GM20431 (cell line): ENCODE measurements around the gene NTF3.

Source experiments
- in situ Hi-C: fragments of 300-500 bp; cut with MseI, MboI; formaldehyde crosslinking; loops from one replicate; pipeline ENCODE4 v1.15.0; 2020; ENCODE audit warnings: low sequenced_read_pairs; ENCODE audit not compliant: unreplicated experiment

NTF3 gene

DNA sequence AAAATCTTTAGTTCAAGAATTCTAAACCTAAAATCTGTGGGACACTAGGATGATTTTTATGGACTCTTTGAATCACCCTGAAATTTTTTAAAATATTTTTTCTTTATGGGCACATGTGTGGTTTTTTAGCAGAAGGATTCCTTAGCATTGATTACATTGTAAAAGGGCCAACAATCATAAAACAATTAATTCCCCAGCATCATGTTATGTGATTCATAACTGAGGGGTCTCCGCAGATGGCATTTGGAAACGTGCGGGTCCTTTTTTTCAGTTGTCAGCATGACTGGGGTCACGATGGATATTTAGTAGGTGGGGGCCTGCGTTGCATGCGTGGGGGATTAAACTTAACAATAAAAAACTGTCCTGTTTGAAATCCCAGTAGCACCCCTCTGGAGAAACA, 52.5 kb downstream of the NTF3 start:
- in situ Hi-C loops = no loop called here

DNA sequence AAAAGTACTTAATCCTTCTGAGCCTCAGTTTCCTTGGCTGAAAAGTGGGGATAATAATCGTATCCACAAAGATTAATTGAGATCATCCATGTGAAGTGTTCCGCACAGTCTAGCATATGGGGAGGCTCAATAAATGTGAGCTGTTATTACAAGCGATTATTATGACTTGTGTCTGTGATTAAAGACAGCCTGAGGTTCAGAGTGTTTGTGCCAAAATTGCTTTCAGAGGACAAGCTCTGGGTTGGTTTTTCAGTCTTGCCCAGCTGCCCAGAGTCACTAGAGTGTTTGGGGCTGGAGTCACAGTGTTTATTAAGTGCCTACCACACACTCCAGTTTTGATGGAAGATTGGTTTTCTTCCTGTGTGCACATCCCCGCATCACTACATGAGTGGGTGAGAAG, 53.5 kb downstream of the NTF3 start:
- in situ Hi-C loops = no loop called here

DNA sequence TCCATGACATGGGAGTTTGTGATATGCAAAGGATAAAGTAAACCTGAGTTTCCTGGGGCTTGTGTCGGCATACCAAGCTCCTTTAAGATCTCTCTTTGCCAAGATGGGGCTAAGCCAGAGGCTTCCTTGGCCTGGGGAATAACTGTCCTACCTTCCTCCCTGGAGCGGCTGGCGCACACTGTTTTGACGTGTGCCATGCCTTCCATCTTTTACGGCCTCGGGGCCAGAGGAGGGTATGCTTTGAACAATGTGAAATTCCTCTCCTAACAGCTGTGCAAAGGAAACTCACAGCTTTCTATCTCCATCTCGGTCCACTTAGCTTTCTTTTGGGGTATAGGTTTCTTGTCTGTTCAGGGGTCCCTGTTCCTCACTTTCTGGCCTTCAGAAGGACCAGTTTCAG, 55.2 kb downstream of the NTF3 start:
- in situ Hi-C loops = no loop called here

DNA sequence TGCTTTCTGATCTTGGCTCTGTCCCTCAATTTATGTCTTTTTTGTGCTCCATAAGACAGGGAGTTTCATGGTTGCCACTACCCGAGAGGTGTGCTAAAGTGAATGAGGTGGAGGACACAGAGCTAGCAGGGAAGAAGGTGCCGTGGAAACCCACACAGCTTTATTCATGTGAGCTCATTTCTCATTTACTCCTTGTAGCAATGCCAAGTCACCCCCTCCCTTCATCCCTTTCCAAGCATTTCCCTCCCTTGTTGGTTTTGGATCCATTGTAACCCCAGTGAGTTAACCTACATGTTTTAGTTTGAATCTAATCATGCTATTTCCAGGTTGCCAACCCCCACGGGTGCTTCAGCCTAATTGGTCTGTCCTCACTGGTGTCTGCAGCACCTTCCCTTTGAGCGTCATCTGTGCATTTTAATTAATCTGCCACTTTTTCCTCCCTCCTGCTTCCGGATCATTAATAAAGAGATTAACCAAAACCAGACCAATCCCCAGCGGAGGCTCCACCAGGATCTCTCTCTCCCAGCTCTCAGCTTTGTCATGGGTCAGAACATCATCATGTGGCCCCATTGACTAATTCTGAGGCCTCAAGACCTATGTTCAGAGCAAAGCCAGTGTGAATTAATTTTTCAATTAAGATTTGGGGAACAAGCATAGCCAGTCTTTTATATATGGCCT, 56.2 kb downstream of the NTF3 start:
- in situ Hi-C loops = no loop called here

DNA sequence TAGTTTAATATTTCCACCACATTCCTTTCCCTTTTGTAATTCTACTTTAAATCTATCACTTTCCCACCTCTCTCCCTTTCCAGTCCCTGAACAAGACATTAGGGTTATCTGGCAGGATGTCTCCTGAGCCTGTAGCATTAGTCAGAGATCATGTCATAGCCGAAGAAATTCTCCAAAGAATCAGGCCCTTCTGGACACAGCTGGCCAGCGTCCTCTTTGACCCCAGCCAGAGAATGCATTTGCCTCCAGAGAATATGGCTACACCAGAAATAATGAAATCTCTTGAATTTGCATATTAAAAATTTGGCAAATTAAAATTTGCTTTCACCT, 56.7 kb downstream of the NTF3 start:
- in situ Hi-C loops = no loop called here

DNA sequence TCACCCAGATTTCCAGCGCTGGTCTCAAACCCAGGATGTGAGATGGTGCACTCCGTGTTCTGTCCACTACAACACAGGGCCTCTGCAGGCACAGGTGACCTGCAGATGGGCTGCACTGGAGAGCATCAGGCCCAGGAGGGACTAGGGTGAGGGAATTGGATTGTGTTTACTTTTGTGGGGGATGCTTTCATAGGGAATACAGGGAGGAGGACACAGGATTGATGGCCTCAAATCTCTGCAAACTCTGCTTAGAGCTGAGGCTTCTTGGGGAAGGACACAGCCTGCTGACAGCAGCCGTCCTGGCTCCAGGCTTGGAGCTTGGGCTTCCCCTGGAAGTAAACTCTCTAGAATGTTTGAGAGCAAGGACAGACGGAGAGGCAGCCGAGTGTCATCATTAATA, 57.1 kb downstream of the NTF3 start:
- in situ Hi-C loops = no loop called here

DNA sequence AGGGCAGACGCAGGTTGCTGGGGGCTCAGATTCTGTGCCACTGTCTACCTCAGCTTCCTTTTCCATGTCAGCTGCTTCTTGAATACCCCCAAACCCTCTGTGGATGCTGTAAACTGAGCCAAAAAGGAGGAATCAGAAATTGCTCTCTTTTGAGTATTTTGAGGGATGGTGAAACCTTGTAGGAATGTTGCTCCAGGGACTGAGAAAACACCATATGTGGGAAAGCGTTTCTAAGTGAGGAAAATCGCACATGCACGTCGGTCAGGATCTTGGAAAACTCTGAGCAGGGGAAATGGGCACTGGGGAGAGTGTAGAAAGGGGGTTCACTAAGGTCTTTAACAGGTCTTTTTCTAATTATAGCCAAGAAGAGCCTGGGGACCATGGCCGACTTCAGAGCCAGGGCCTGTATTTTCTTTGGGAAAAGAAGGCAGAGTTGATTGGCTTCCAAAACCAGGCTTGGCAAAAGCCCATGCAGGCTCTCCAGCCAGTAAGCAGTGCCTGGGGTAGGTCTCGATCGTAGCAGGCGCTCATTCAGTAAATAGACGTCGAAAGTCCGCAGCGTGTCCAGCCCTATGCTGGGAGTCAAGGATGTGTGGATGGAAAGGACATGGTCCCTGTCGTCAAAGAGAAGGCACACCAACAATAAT, 58.0 kb downstream of the NTF3 start:
- in situ Hi-C loops = no loop called here

DNA sequence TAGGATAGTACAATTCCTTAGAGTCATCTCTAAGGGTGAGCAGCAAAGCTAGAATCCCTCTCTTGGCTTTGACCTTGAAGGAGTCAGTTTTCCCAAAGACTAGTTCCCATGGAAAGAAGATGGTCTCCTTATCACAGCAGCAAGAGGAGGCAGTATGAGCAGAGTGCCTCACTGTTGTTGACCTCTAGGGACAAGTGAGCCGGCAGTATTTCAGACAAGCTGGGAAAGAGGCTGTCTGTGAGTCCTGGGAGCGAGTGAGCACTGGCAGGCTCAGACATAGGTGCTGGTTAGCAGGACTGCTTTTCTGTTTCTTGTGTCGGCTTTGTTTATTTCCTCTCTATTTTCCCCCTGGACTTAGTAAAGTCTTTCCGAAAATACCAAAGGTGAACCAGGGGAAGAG, 60.7 kb downstream of the NTF3 start:
- in situ Hi-C loops = no loop called here

DNA sequence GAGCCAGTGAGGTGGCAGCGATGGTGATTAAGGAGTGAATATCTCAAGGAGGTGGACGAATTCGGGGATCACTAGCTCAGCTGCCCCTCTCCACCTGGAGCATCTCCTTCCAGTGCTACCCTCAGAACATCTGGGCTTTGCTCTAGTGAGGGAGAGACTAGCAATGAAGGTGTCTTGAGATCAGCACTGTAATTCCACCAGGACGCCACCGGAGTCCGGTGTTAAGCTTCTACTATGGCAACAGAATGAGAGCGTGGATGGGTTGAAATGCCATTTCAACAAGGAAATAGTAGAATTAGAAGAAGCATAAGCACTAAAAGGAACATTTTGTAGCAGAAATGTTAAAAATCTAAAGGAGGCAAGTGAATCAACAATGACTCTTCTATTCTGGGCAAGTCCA, 61.1 kb downstream of the NTF3 start:
- in situ Hi-C loops = no loop called here

DNA sequence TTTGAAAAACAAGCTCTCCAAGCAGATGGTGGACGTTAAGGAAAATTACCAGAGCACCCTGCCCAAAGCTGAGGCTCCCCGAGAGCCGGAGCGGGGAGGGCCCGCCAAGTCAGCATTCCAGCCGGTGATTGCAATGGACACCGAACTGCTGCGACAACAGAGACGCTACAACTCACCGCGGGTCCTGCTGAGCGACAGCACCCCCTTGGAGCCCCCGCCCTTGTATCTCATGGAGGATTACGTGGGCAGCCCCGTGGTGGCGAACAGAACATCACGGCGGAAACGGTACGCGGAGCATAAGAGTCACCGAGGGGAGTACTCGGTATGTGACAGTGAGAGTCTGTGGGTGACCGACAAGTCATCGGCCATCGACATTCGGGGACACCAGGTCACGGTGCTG, 62.4 kb downstream of the NTF3 start:
- in situ Hi-C loops = no loop called here

DNA sequence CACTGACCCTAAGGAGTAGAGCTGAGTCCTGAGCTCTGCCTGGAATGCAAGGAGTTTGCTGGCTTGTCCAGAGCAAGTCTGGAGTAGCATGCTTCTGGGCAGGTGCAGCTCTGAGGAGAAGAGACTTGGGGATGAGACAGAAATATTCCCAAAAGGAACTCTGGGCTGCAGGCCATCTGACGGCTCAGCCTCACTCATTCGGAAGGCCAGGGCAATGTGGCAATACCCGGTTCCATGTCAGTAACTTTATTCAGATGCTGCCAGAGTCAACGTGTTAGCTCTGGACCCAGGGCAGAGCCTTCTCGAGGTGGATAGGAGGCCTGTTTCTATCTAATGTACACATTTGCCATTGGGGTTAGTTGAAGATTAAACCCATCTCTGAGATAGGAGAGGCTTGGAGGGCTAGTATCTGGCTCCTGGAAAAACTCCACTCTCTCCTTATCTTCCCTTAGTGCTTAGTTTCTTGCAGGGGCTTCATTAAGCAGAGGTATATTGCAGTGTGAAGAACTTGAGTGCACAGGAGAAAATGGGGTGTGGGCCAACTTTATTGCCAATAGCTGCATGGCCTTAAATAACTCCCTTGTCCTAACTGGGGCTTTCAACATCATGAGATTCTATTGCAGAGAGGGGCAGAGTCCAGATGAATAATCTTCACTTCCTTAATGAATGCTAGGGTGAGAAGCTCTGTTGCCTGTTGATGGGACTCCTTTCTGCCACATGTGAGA, 65.6 kb downstream of the NTF3 start:
- in situ Hi-C loops = no loop called here

DNA sequence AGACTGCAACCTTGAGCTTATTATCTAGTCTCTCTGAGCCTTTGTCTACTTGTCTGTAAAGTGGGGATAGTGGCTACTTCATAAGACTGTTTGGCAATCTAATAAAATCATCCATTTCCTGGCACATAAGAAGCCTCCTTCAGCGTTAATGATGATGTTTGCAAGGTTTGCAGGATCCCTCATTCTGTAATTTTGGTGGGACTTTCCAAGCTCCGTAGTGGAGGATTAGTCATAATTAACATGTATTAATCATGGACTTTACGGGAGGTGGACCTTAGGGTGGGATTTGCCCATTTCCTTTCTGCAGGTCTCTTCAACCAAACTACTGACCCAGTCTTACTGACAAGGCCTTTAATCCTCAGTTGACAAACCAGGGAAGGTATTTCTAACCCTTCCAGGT, 66.2 kb downstream of the NTF3 start:
- in situ Hi-C loops = no loop called here

DNA sequence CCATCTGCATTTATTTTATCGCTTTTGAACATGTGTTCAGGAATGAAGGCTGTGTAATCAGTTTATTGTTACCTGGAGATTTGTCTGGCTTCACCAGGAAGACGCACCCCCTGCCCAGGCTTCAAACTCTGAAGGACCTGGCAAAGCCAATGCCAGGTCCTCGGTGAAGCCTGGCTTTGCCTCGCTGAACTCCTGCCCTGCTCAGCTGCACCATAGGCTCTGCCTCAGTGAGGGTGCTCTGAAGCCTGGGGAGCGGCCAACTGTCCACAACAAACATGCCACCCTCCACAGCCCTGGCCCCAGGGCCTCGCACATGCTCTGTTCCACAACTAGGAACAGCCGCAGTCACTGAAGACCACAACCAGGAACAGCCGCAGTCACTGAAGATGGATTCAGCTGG, 66.9 kb downstream of the NTF3 start:
- in situ Hi-C loops = no loop called here

DNA sequence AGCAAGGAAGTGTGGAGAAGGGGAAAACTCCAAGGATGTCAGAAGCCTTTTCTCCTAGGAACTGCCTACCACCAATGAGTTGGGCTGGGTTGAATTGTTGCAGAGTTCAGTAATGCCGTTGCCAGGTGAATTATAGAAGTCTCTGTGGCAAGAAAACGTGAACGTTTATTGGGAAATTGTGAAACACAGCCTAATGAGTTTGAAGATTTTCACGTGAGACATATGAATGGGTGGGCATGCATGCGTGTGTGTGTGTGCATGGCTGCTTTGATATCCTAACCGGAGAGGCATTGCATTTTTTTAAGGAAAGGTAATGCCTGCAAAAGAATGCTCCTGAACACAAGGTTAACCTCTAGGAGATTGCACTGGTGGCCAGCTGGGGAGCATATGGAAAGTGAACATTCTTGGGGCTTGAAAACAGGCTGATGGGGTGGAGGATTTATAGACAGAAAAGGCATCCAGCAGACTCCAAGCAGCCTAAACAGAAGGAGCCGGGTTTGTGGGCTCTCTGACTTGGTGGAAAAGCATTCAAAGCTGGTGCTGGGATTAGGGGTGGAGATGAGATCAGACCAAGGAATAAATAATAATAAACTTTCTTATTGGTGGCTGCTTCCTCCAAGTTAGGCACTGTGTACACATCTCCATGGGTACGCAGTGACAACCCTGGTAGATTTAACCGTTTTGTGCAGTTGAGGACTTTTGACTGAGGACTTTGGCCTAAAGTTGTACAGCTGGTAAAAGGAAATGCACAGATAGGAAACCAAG, 67.8 kb downstream of the NTF3 start:
- in situ Hi-C loops = no loop called here

DNA sequence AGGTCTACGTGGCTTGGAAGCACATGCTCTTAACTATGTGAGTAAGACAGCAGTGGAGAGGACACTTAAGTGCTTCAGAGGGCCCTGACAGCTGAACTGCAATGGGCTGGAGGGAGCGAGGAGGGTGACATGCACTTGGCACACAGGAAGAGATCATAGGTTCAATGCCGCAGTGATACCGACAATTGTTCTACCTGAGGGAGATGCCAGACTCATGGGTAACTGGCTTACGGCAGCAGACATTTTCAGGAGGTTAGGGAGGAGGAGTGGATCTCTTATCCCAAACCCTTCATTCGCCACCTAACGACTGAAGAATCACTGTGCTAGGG, 68.4 kb downstream of the NTF3 start:
- in situ Hi-C loops = no loop called here

DNA sequence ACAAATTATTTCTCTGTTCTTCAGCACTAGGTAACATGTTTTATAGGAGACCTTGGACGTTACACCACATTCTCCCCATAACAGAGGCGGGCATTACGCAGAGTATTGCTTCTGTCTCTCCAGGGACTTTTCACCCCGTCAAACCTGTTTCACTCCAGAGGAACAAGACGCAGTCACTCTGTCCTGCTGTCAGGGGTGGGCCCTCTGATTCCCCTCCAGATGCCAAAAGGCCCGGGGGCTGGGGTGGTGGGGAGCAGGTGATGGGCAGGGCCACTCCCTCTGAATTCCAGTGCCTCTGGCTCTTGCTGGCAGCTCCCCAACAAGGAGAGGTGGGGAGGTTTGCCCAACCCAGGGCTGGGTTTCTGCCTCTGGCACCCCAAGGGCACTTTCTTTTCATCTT, 71.9 kb downstream of the NTF3 start:
- in situ Hi-C loops = no loop called here

DNA sequence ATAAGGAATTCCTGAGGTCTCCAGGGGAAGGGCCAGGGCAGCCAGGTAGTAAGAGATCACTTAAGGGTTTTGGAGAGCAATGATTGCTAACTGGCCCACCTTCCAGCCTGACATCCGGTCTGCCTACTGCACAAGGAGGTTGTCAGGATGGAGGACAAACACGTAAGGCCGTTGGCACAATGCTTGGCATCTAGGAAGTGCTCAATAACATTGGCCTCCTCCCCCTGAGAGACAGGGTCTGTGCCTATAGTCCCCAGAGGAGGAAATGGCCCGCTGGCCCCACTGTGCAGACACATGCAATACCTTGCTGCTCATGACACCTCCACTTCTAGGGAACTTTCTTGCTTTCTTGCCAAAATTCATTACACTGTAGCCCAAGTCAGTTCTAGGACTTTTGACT, 73.2 kb downstream of the NTF3 start:
- in situ Hi-C loops = no loop called here

DNA sequence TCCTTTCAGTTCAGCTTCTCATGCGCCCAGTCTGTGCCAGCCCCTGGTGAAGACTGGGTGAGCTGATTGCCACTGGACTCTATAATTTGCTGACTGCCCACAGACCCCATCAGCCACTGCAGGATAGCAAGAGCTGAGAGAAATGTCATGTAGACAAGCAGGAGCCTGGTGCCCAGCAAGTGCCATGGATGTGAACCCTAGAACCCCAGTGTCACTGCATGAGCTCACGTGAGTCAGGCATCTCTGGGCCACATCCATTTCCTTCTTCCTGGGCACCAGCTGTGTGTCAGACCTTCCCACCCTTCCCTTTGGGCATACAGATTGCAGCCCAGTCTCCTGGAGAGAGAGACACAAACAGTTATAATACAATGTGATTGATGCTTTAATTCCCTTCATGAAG, 73.8 kb downstream of the NTF3 start:
- in situ Hi-C loops = no loop called here

DNA sequence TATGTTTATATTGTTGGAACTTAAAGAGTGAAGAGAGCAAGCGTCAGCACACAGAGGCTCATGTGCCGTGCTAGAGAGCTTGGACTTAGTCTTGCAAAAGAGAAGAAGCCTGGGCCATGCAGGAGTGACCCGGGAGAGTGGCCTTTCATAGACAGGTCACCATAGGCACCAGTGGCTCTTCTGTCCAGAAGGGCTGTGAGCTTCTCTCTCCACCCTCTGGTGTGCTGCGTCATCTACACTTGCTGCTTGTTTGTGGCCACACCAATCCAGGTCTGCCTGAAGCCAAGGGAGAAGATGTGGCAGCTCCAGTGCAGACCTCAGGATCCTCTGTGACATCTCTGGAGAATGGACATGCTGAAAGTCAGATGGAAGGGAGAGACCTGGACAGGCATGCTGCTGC, 74.4 kb downstream of the NTF3 start:
- in situ Hi-C loops = no loop called here

DNA sequence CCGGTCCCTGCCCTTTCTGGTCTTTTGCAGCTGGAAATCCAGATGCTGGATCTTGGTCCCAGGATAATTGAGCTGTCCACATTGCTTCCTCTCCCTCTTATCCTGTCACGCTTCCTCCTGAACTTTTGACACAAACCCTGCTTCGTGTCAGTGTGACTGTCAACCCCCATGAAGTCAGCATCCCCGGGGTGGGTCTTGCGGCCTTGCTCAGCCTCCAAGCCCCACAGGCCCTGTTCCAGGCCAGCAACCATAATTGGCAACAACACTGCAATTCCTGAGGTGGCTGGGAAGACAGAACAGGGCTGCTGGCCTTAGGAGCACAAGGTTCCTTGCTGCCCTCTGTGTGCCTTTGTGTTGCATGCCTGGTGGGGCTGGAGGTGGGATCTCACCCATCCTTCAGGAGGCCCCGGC, 74.9 kb downstream of the NTF3 start:
- in situ Hi-C loops = no loop called here

DNA sequence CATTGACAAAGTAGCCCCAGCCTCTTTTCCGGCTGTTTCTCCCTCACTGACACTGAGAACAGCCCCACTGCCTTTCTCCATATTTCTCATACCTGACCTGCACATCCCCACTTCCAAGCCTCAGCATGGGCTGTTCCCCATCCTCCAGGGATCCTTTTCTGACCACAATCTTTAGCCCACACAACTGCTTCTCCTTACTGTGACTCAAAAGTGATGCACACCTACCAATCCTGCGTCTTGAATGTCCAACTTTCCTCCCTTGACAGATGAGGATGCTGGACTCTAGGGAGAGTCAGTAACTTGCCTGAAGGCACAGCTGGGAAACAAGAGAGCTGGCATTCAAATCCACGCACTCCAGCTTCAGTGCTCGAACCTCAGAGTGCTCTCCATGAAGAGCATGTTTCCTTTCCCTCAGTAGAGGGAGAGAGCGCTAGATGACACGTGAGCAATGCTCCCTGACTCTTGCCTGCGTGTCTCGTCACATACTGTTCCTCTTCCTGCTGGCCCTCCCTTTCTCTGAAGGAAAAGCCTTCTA, 75.6 kb downstream of the NTF3 start:
- in situ Hi-C loops = no loop called here
